Astrocyte (in vitro differentiated cells and primary cell): ENCODE results near the gene MYO7B. TPM values are rescaled to one million over a fixed set of nuclear protein-coding genes. Genes with fewer than 3 reads are reported as not detected.

Source experiments
- DNase-seq: peaks from one replicate; pipeline ENCODE4 v3.0.0-alpha.2; 2010; ENCODE audit warnings: low read depth
- FAIRE-seq: peaks from 2 replicates; lab custom pipeline; 2011; peaks lifted over from hg19 to GRCh38; lab: Jason Lieb, UNC
- H2AFZ ChIP-seq: 2 replicates; pipeline ENCODE4 v1.6.0; 2012; ENCODE audit warnings: low read depth, low read length, inconsistent platforms
- H3K27ac ChIP-seq: 2 replicates; pipeline ENCODE4 v1.5.1; 2011; ENCODE audit warnings: low read depth, low read length, inconsistent platforms
- H3K27me3 ChIP-seq: 2 replicates; pipeline ENCODE4 v1.6.0; 2011; ENCODE audit warnings: low read length, inconsistent platforms; ENCODE audit not compliant: insufficient read depth
- H3K36me3 ChIP-seq: 2 replicates; pipeline ENCODE4 v1.5.1; 2011; ENCODE audit warnings: low read length, inconsistent platforms; ENCODE audit not compliant: insufficient read depth
- H3K4me1 ChIP-seq: 2 replicates; pipeline ENCODE4 v1.5.1; 2011; ENCODE audit warnings: low read length, inconsistent platforms; ENCODE audit not compliant: insufficient read depth
- H3K4me2 ChIP-seq: 2 replicates; pipeline ENCODE4 v1.6.0; 2012; ENCODE audit warnings: low read length, inconsistent platforms
- H3K4me3 ChIP-seq: 2 replicates; pipeline ENCODE4 v1.5.1; 2011; ENCODE audit warnings: low read depth, mild to moderate bottlenecking, low read length, inconsistent platforms; ENCODE audit not compliant: insufficient read depth
- H3K79me2 ChIP-seq: 2 replicates; pipeline ENCODE4 v1.6.0; 2012; ENCODE audit warnings: mild to moderate bottlenecking, low read length, inconsistent platforms; ENCODE audit not compliant: insufficient read depth
- H3K9ac ChIP-seq: 2 replicates; pipeline ENCODE4 v1.6.0; 2012; ENCODE audit warnings: mild to moderate bottlenecking, low read length, inconsistent platforms
- H3K9me3 ChIP-seq: 2 replicates; pipeline ENCODE4 v1.5.1; 2012; ENCODE audit warnings: low read depth, mild to moderate bottlenecking, low read length, inconsistent platforms; ENCODE audit not compliant: insufficient read depth
- H4K20me1 ChIP-seq: 2 replicates; pipeline ENCODE4 v1.6.0; 2012; ENCODE audit warnings: low read length, inconsistent platforms; ENCODE audit not compliant: insufficient read depth
- H3K27ac Mint-ChIP-seq: one replicate; pipeline ENCODE4 v1.8.0; 2021; ENCODE audit warnings: mild to moderate bottlenecking, mixed read lengths; ENCODE audit not compliant: unreplicated experiment
- H3K27me3 Mint-ChIP-seq: one replicate; pipeline ENCODE4 v1.8.0; 2021; ENCODE audit warnings: low read depth, mixed read lengths; ENCODE audit not compliant: unreplicated experiment
- H3K36me3 Mint-ChIP-seq: one replicate; pipeline ENCODE4 v1.8.0; 2021; ENCODE audit warnings: low read depth, mixed read lengths; ENCODE audit not compliant: unreplicated experiment
- H3K4me1 Mint-ChIP-seq: one replicate; pipeline ENCODE4 v1.8.0; 2021; ENCODE audit warnings: low read depth, mixed read lengths; ENCODE audit not compliant: unreplicated experiment
- H3K4me3 Mint-ChIP-seq: one replicate; pipeline ENCODE4 v1.8.0; 2021; ENCODE audit warnings: mild to moderate bottlenecking, moderate library complexity, mixed read lengths; ENCODE audit not compliant: unreplicated experiment
- H3K9me3 Mint-ChIP-seq: one replicate; pipeline ENCODE4 v1.8.0; 2021; ENCODE audit warnings: mild to moderate bottlenecking, mixed read lengths; ENCODE audit not compliant: unreplicated experiment
- CTCF ChIP-seq: IDR thresholded peaks from 2 replicates; pipeline ENCODE4 v1.5.1; 2011; ENCODE audit warnings: low read depth, mild to moderate bottlenecking, inconsistent platforms, low read length, moderate library complexity; ENCODE audit not compliant: insufficient read depth
- EZH2 ChIP-seq: IDR thresholded peaks from 2 replicates; pipeline ENCODE4 v1.6.1; 2012; ENCODE audit warnings: mild to moderate bottlenecking, low read length, inconsistent platforms; ENCODE audit not compliant: insufficient read depth
- total RNA-seq: library from RNA; stranded (reverse); gene quantifications from 2 replicates; pipeline ENCODE4 v1.2.1, GENCODE V29; 2021

MYO7B gene
- total RNA-seq, 1 donor from 2014 or later: 0.77 TPM

- Histone ChIP-seq H4K20me1 (no peaks in the 10 kb centered on the region), H3K4me1 (peaks cover 3% of the 10 kb centered on the region), H3K9me3 (no peaks in the 10 kb centered on the region), H3K79me2 (no peaks in the 10 kb centered on the region), H3K4me2 (no peak overlapping the region), H2AFZ (no peak overlapping the region), H3K36me3 (no peaks in the 10 kb centered on the region), H3K27ac (no peak overlapping the region), H3K4me3 (no peak overlapping the region), H3K9ac (no peak overlapping the region), H3K27me3 (peaks cover 9% of the 10 kb centered on the region)
- Mint-ChIP-seq H3K36me3 (peaks cover 6% of the 10 kb centered on the region), H3K4me3 (no peak overlapping the region), H3K4me1 (peaks cover 8% of the 10 kb centered on the region), H3K27ac (no peak overlapping the region), H3K9me3 (peaks cover 15% of the 10 kb centered on the region), H3K27me3 (peaks cover 19% of the 10 kb centered on the region)
- DNase-seq (no peak), FAIRE-seq (no peak)
- TF ChIP-seq CTCF (no peak), EZH2 (no peak)
Measured at GRCh38 chr2:127558911-127559310, 23.4 kb downstream of the MYO7B start.

- Mint-ChIP-seq H3K4me1 (peaks cover 8% of the 10 kb centered on the region), H3K36me3 (peaks cover 6% of the 10 kb centered on the region), H3K4me3 (no peak overlapping the region), H3K27me3 (peaks cover 24% of the 10 kb centered on the region), H3K9me3 (peaks cover 15% of the 10 kb centered on the region), H3K27ac (no peak overlapping the region)
- no peaks in the 10 kb centered on the region for H3K9me3 ChIP-seq
- TF ChIP-seq CTCF (no peak), EZH2 (no peak)
- no peak overlapping the region for H3K9ac ChIP-seq
- H2AFZ ChIP-seq: no peak overlapping the region
- H3K79me2 ChIP-seq: no peaks in the 10 kb centered on the region
- H3K4me3 ChIP-seq: no peak overlapping the region
- H3K4me1 ChIP-seq: peaks cover 3% of the 10 kb centered on the region
- no peak for DNase-seq
- H3K4me2 ChIP-seq: no peak overlapping the region
- peaks cover 9% of the 10 kb centered on the region for H3K27me3 ChIP-seq
- H4K20me1 ChIP-seq: no peaks in the 10 kb centered on the region
- H3K27ac ChIP-seq: no peak overlapping the region
- H3K36me3 ChIP-seq: no peaks in the 10 kb centered on the region
- no peak for FAIRE-seq
Measured at GRCh38 chr2:127559454-127559853, 24.0 kb downstream of the MYO7B start.

- DNase-seq (peak; percentile 9), FAIRE-seq (no peak)
- Mint-ChIP-seq H3K36me3 (peaks cover 6% of the 10 kb centered on the region), H3K27me3 (peaks cover 27% of the 10 kb centered on the region), H3K4me3 (no peak overlapping the region), H3K27ac (no peak overlapping the region), H3K9me3 (peaks cover 13% of the 10 kb centered on the region), H3K4me1 (peaks cover 8% of the 10 kb centered on the region)
- Histone ChIP-seq H3K9me3 (no peaks in the 10 kb centered on the region), H3K9ac (no peak overlapping the region), H3K79me2 (no peaks in the 10 kb centered on the region), H2AFZ (peak overlapping the region; percentile 45), H3K36me3 (no peaks in the 10 kb centered on the region), H3K4me3 (no peak overlapping the region), H3K27ac (no peak overlapping the region), H3K4me2 (peak overlapping the region; percentile 11), H4K20me1 (no peaks in the 10 kb centered on the region), H3K27me3 (peaks cover 9% of the 10 kb centered on the region), H3K4me1 (peaks cover 3% of the 10 kb centered on the region)
- TF ChIP-seq EZH2: no peak
- no peak for TF ChIP-seq CTCF
Measured at GRCh38 chr2:127560201-127560930, 24.9 kb downstream of the MYO7B start.
